Left colon (tissue), 2 donors: ENCODE data around the gene OR51Q1. TPM values are rescaled to one million over a fixed set of nuclear protein-coding genes. Genes with fewer than 3 reads are reported as not detected.

ENCODE experiments used
- total RNA-seq, 2 donors: library from RNA; stranded (reverse); fragmentation: NEBNext Ultra II Directional; extraction: Animal tissue kit (Norgen Biotek cat#: 25700); gene quantifications; one replicate each; pipeline ENCODE4 v1.2.1, GENCODE V29; 2021
- donor health status: DM: no; HTN: no; CAD: no.
- donor health status: DM: yes; HTN: yes; CAD: no.

The OR51Q1 gene
- total RNA-seq, 2 donors from 2014 or later: not detected

Other genes starting within 250 kb of the OR51Q1 start
- gene OR51V1, start 221.4 kb upstream of the OR51Q1 start, total RNA-seq: not detected
- 10 to 100 TPM in 1 of 2 donors, 1 to 10 TPM in 1; 9.3 to 25.8 TPM for gene HBB, start 195.0 kb upstream of the OR51Q1 start, total RNA-seq
- not detected for gene HBD, start 187.6 kb upstream of the OR51Q1 start, total RNA-seq
- not detected for gene HBG1, start 172.3 kb upstream of the OR51Q1 start, total RNA-seq
- not detected for gene HBG2, start 167.3 kb upstream of the OR51Q1 start, total RNA-seq
- gene HBE1, start 152.2 kb upstream of the OR51Q1 start, total RNA-seq: not detected
- not detected for gene OR51B4, start 120.2 kb upstream of the OR51Q1 start, total RNA-seq
- gene OR51B2, start 97.8 kb upstream of the OR51Q1 start, total RNA-seq: not detected
- gene OR51B5, start 78.6 kb upstream of the OR51Q1 start, total RNA-seq: not detected
- not detected for gene OR51B6, start 70.6 kb upstream of the OR51Q1 start, total RNA-seq
- not detected for gene OR51M1, start 38.3 kb upstream of the OR51Q1 start, total RNA-seq
- not detected for gene OR51I1, start 19.4 kb downstream of the OR51Q1 start, total RNA-seq
- gene OR51I2, start 27.2 kb downstream of the OR51Q1 start, total RNA-seq: not detected
- not detected for gene OR52D1, start 66.6 kb downstream of the OR51Q1 start, total RNA-seq
- not detected for gene UBQLN3, start 87.8 kb downstream of the OR51Q1 start, total RNA-seq
- under 1 TPM; 0.25 to 0.49 TPM for gene UBQLNL, start 94.6 kb downstream of the OR51Q1 start, total RNA-seq
- under 1 TPM; 0.25 to 0.27 TPM for gene OR52H1, start 126.4 kb downstream of the OR51Q1 start, total RNA-seq
- not detected for gene OR52B6, start 158.8 kb downstream of the OR51Q1 start, total RNA-seq
- 1 to 10 TPM in 1 of 2 donors, under 1 TPM in 1; 0.40 to 1.7 TPM for gene TRIM6, start 174.5 kb downstream of the OR51Q1 start, total RNA-seq
- gene TRIM34, start 202.9 kb downstream of the OR51Q1 start, total RNA-seq: 1 to 10 TPM; 7.9 to 9.8 TPM